ENCODE measurements around the gene NCS1.
"Not testable (repeated sequence)": the region's sequence is repeated elsewhere in the genome, so short reads cannot be mapped to it uniquely, and the experiment has no call there.

NCS1 gene

DNA sequence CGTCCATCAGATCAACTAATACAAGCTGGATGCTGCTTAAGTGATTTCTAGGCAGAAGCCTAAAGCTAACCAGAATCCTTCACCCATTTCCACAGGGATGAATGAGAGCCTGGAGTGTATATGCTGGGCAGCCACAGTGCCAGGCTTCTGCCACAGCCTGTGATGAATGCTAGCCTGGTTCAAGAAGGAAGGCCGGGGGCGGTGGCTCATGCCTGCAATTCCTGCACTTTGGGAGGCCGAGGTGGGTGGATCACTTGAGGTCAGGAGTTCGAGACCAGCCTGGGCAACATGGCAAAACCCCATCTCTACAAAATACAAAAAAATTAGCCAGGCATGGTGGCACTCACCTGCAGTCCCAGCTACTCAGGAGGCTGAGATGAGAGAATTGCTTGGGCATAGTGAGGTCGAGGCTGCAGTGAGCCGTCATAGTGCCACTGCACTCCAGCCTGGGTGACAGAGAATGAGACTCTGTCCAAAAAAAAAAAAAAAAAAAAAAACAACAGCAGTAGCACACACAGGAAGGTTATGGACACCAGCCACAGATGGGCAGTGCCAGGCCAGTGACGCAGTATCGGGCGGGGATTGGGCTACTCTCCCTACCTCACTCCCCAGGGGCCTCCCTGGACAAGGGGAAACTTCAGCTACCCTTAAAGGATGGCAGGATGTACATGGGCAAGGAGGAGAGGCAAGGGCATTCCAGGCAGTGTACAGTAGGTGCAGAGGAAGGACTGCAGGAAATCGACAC, 70.2 kb downstream of the NCS1 start:
- H3K27ac Mint-ChIP-seq: peak overlapping the region; percentile 75
- DNase-seq (ENCODE audit: low spot score): no peak

DNA sequence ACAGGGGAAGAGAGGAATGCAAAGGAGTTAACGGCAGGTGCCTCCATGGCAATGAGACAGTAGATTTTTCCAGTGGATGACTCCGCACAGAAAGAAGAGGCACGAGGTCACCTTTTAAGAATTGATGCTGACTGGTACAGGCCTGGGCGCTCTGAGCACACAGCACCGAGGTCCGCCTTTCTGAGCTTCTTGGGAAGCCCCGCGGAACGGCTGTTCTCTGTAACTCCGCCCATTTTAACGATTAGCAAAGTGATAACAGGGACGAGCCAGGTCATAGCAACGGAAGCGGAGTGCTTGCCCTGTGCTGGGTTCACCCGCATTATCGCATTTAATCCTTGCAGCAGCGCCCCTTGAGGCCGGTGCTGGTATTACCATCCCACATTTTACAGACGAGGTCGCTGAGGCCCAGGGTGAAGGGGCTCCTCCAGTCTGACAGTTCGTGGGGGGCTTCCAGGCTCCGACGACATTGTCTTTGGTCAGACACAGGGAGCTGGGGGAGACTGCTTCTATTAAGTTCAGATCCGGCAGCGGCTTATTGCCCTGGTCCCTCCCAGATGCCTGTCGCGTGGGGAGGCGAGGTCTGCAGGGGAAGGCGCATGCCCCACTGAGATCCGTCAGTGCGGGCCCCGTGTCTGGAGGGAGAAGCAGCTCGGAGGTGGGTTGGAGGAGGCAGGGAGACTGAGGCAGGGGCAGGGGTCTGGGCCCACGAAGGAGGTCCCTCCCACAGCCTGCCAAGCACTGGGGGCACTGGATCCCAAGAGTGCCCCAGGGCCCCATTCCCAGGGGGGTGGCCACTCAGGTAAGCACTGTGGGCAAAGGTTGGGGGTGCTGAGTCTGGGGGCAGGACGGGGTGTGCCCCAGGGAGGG, 71.0 kb downstream of the NCS1 start:
- H3K9me3 Mint-ChIP-seq: no peaks in the 10 kb centered on the region
- H3K36me3 Mint-ChIP-seq (ENCODE audit: low read depth): no peaks in the 10 kb centered on the region
- peaks cover 2% of the 10 kb centered on the region for H3K27me3 Mint-ChIP-seq (ENCODE audit: low read depth)
- DNase-seq (ENCODE audit: low spot score): peak; percentile 73
- peak overlapping the region; percentile 75 for H3K27ac Mint-ChIP-seq
- peak overlapping the region; percentile 54 for H3K4me3 Mint-ChIP-seq
- H3K4me1 Mint-ChIP-seq (ENCODE audit: low read depth): peaks cover 21% of the 10 kb centered on the region

More for the DNA sequence above, 70.2 kb downstream of the NCS1 start:
- Mint-ChIP-seq H3K4me1 (ENCODE audit: low read depth) (peaks cover 21% of the 10 kb centered on the region), H3K36me3 (ENCODE audit: low read depth) (no peaks in the 10 kb centered on the region), H3K27me3 (ENCODE audit: low read depth) (peaks cover 2% of the 10 kb centered on the region), H3K9me3 (no peaks in the 10 kb centered on the region), H3K4me3 (peak overlapping the region; percentile 54)

DNA sequence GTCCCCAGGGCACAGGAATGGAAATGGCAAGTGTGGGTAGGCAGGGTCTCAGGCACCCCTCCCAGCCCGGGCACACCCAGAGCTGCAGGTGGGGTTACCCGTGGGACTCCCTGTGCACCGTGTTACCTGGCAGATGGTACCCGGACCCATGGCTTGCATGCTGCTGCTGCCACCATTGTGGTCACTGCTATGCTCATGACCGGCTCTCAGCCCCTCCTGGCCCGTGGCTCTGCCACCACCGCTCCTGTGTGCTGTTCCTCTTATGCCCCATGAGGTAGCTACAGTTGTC, 71.6 kb downstream of the NCS1 start:
- Mint-ChIP-seq H3K27me3 (ENCODE audit: low read depth) (peaks cover 5% of the 10 kb centered on the region), H3K9me3 (no peaks in the 10 kb centered on the region), H3K27ac (no peak overlapping the region), H3K4me3 (no peak overlapping the region), H3K36me3 (ENCODE audit: low read depth) (no peaks in the 10 kb centered on the region), H3K4me1 (ENCODE audit: low read depth) (peaks cover 21% of the 10 kb centered on the region)
- no peak for DNase-seq (ENCODE audit: low spot score)

DNA sequence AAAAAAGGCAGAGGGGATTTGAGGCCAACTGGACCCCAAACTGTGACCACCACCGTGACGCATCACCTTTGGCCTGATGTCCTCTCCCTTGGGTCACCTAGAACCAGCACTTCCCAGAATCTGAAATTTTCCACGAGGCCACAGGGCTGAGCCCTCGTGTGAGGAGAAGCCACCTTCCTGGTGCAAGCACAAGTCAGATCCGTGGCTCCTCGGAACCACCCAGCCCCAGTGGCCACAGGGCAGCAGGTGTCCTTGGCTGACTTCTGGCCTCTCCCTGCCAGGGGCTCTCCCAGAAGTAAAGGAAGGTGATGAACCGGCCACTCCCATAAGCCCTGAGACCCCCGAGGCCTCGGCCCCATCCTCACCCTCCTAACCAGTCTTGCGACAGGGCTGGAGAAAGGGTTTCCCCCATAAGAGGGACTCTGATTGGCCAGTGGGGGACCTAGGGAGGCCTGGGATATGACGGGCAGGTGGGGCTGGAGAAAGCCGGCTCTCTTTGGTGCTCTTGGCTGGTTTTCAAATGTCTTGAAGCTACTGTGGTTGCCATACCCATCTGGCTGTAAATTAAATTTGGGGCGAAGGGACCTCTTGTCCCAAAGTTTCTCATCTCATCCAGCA, 72.5 kb downstream of the NCS1 start:
- Mint-ChIP-seq H3K27me3 (ENCODE audit: low read depth) (peaks cover 10% of the 10 kb centered on the region), H3K36me3 (ENCODE audit: low read depth) (no peaks in the 10 kb centered on the region), H3K4me1 (ENCODE audit: low read depth) (peaks cover 19% of the 10 kb centered on the region), H3K9me3 (no peaks in the 10 kb centered on the region), H3K27ac (no peak overlapping the region), H3K4me3 (no peak overlapping the region)
- DNase-seq (ENCODE audit: low spot score): no peak

DNA sequence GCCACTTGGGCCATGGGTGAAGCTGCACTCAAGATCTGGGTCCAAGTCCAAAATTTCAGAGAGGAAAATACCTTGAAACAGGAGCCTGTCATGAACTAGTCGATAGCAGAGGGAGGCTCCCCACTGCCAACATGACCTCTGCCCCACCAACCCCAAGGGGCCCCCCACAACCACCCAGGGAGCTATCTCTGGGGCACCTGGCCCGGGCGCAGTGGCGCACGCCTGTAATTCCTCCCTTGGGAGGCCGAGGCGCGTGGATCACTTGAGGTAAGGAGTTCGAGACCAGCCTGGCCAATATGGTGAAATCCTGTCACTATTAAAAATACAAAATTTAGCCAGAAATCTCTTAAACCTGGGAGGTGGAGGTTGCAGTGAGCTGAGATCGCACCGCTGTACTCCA, 73.3 kb downstream of the NCS1 start:
- DNase-seq (ENCODE audit: low spot score): no peak
- H3K27ac Mint-ChIP-seq: no peak overlapping the region
- peaks cover 16% of the 10 kb centered on the region for H3K27me3 Mint-ChIP-seq (ENCODE audit: low read depth)
- no peak overlapping the region for H3K4me3 Mint-ChIP-seq
- H3K4me1 Mint-ChIP-seq (ENCODE audit: low read depth): peaks cover 13% of the 10 kb centered on the region
- no peaks in the 10 kb centered on the region for H3K9me3 Mint-ChIP-seq
- H3K36me3 Mint-ChIP-seq (ENCODE audit: low read depth): no peaks in the 10 kb centered on the region

DNA sequence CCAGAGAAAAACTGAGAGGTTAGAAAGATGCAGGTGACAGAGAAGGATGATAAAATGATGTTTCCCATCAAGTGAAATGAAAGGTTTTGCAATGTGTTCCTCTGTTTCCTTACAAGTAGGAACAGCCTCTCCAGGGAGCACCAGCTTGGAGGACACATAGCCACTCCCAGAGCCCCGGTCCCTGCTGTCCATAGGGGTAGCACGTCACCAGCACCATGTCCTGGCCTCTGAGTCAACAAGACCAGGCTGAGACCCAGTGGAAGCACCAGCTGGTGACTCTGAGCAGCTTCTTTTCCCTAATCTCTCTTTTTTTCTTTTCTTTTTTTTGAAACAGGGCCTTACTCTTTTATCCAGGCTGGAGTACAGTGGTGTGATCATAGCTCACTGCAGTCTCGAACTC, 73.9 kb downstream of the NCS1 start:
- DNase-seq (ENCODE audit: low spot score): no peak
- no peaks in the 10 kb centered on the region for H3K9me3 Mint-ChIP-seq
- no peak overlapping the region for H3K27ac Mint-ChIP-seq
- no peaks in the 10 kb centered on the region for H3K36me3 Mint-ChIP-seq (ENCODE audit: low read depth)
- H3K4me3 Mint-ChIP-seq: no peak overlapping the region
- H3K4me1 Mint-ChIP-seq (ENCODE audit: low read depth): peaks cover 7% of the 10 kb centered on the region
- H3K27me3 Mint-ChIP-seq (ENCODE audit: low read depth): peaks cover 19% of the 10 kb centered on the region

DNA sequence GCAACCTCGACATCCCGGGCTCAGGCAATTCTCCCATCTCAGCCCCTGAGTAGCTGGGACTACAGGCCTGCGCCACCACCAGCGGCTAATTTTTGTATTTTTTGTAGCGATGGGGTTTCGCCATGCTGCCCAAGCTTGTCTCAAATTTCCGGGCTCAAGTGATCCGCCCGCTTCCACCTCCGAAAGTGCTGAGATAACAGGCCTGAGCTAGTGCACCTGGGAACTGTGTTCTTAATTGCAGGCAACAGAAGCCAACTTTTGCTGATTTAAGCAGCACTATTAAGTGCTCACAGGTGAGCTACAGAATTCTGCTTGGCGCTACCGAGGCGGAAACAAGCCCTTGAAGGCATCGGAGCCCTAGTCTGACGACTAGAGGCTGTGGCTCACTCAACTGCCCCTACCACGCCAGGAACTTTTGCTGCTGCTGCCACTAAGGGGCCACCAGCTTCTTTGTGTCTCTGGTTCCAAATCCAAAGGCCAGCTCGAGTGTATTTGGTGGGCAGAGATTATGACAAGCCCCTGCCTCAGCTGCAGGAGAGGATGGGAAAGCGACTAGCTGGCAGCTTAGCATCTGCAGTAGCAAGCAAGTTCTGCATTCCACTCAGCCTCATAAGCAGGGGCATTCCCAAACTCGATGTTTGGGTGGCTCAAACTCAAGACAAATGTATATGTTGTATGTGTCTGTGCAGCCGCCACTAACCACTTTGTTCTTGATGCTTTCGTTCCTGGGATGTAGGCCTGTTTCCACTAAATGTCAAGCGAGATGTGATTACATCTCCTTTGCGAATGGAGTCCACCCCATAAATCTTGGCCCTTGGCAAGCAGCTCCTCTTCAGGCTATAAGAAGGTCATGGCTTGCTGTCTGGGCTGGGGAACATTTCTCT, 82.8 kb downstream of the NCS1 start:
- Mint-ChIP-seq H3K36me3 (ENCODE audit: low read depth) (no peaks in the 10 kb centered on the region), H3K9me3 (no peaks in the 10 kb centered on the region)

DNA sequence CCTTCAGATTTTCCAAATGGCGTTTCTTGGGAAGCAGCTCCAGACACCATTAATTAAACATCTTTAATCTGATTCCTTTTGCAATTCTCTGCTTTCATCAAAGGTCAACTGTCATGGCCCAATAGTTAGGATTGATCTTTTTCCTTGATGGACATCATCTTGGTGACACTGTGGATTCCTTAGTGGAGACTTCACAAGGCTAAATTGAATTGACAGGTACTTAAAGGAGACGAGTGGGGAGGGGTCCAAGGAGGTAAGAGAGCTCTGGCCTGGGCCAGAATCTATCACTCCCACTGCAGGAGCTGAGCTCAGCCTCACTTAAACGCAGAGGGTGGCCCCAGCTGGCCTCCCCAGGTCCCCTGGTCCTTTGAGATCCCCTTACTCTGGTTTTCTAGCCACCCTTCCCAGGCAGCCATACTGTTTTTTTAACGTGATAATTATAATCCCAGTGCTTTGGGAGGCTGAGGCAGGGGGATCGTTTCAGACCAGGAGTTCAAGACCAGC, 83.5 kb downstream of the NCS1 start:
- Mint-ChIP-seq H3K4me1 (ENCODE audit: low read depth) (no peaks in the 10 kb centered on the region), H3K27ac (no peak overlapping the region), H3K4me3 (no peak overlapping the region), H3K27me3 (ENCODE audit: low read depth) (peaks cover 22% of the 10 kb centered on the region), H3K36me3 (ENCODE audit: low read depth) (no peaks in the 10 kb centered on the region), H3K9me3 (no peaks in the 10 kb centered on the region)
- no peak for DNase-seq (ENCODE audit: low spot score)

More for the DNA sequence above, 82.8 kb downstream of the NCS1 start:
- H3K4me3 Mint-ChIP-seq: no peak overlapping the region
- H3K27ac Mint-ChIP-seq: no peak overlapping the region
- H3K27me3 Mint-ChIP-seq (ENCODE audit: low read depth): peaks cover 24% of the 10 kb centered on the region
- no peaks in the 10 kb centered on the region for H3K4me1 Mint-ChIP-seq (ENCODE audit: low read depth)
- no peak for DNase-seq (ENCODE audit: low spot score)

DNA sequence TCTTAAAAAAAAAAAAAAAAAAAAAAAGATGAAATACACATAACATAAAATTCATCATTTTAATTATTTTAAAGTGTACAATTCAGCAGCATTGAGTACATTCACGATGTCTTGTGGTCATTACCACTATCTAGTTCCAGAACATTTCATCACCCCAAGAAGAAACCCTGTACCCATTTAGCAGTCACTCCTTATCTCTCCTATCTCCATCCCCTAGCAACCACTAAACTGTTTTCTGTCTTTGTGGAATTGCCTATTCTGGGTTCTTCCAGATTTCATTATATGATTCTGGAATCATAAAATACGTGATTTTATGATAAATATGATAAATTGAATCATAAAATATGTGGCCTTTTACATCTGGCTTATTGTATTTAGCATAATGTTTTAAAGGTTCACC, 84.4 kb downstream of the NCS1 start:
- no peak for DNase-seq (ENCODE audit: low spot score)
- H3K4me1 Mint-ChIP-seq (ENCODE audit: low read depth): no peaks in the 10 kb centered on the region
- H3K27ac Mint-ChIP-seq: no peak overlapping the region
- H3K36me3 Mint-ChIP-seq (ENCODE audit: low read depth): no peaks in the 10 kb centered on the region
- no peaks in the 10 kb centered on the region for H3K9me3 Mint-ChIP-seq
- H3K4me3 Mint-ChIP-seq: no peak overlapping the region
- H3K27me3 Mint-ChIP-seq (ENCODE audit: low read depth): peaks cover 20% of the 10 kb centered on the region

DNA sequence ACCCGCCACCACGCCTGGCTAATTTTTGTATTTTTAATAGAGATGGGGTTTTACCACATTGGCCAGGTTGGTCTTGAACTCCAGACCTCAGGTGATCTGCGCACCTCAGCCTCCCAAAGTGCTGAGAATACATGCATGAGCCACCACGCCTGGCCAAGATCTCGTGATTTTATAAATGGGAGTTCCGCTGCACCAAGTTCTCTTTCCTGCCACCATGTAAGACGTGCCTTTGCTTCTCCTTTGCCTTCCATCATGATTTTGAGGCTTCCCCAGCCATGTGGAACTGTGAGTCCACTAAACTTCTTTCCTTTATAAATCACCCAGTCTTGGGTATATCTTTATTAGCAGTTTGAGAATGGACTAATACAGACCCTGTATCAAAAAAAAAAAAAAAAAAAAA, 85.9 kb downstream of the NCS1 start:
- not testable (repeated sequence) for H3K27ac Mint-ChIP-seq; H3K4me1 Mint-ChIP-seq (ENCODE audit: low read depth); H3K4me3 Mint-ChIP-seq; H3K36me3 Mint-ChIP-seq (ENCODE audit: low read depth); DNase-seq (ENCODE audit: low spot score); H3K9me3 Mint-ChIP-seq
- H3K27me3 Mint-ChIP-seq (ENCODE audit: low read depth): peaks cover 27% of the 10 kb centered on the region

DNA sequence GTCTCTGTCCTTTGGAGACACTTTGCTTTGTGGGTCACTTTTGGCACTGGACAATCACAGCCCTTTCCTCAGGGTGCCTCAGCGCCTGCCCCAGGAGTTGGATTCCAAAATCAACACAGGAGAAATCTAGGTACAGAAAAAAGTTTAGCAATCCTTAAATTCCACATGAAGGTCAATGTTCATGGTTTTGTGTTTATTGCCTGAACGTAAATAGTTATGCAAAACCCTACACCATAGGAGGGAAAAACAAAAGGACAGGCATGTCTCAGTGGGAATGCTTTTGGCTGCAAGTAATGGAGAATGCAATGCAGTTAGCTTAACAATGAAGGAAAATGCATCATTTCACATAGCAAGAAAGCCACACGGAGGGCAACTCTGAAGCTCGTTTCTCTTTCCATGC, 86.8 kb downstream of the NCS1 start:
- no peaks in the 10 kb centered on the region for H3K4me1 Mint-ChIP-seq (ENCODE audit: low read depth)
- H3K27ac Mint-ChIP-seq: no peak overlapping the region
- peaks cover 37% of the 10 kb centered on the region for H3K27me3 Mint-ChIP-seq (ENCODE audit: low read depth)
- H3K4me3 Mint-ChIP-seq: no peak overlapping the region
- no peaks in the 10 kb centered on the region for H3K9me3 Mint-ChIP-seq
- no peaks in the 10 kb centered on the region for H3K36me3 Mint-ChIP-seq (ENCODE audit: low read depth)
- no peak for DNase-seq (ENCODE audit: low spot score)

DNA sequence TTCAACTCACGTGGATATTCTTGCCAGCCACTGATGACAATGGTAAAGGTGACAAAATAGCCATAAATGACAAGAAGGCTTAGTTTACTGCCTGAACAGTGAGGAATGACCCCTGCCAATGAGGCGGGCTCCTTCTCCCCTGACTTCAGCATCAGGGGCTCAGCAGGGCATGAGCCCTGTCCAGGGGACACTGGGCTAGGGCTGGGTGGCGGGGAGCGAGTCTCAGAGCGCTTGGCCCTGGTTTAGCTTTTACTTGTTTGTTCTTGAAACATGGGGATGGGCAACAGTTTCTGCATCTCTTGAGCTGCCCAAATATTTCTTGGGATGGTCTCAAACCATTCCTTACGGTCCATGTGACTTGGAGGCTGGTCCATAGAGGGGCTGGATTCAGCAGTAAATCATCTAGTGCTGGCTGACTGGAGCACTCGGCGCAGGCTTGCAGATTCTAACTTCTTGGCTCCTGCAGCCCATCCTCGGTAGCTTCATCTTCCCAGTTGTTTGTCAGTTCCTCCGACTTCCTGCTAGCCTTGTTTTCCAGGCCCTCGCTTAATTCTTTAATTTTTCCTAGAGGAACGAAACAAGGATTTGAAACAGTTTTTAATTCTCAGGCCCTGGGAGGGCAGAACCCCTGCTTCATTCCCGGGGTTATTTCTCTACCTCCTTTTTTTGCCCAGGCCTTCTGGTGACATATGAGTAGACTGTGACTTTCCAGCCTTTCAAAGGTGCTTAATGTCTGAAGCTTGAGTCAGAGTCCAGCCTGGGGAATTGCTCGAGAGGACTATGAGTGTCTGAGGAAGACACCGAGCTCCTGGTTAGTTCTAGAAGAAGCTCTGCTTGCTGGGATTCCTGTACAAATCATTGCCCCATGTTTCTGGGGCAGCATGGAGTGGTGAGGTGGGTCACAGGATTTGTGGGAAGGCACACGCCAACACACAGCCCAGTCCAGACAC, 88.9 kb downstream of the NCS1 start:
- no peak overlapping the region for H3K27ac Mint-ChIP-seq
- no peaks in the 10 kb centered on the region for H3K36me3 Mint-ChIP-seq (ENCODE audit: low read depth)
- no peaks in the 10 kb centered on the region for H3K4me1 Mint-ChIP-seq (ENCODE audit: low read depth)
- peaks cover 49% of the 10 kb centered on the region for H3K27me3 Mint-ChIP-seq (ENCODE audit: low read depth)
- H3K4me3 Mint-ChIP-seq: no peak overlapping the region
- H3K9me3 Mint-ChIP-seq: no peaks in the 10 kb centered on the region
- no peak for DNase-seq (ENCODE audit: low spot score)

All from T-helper 2 cell treated with Interferon-gamma antibody and Interleukin-4, amounts not matched to agents 5 μg/mL and 100 μg/mL, for 36 hours (primary cell).